HG03571 (cell line): ENCODE measurements around the gene DDAH2.
A peak's percentile ranks its signal among the peaks of the same experiment; 100 is the strongest.
"Not testable (repeated sequence)": the region's sequence is repeated elsewhere in the genome, so short reads cannot be mapped to it uniquely, and the experiment has no call there.

ENCODE experiments used
- ATAC-seq: cut with Tn5 transposase; IDR thresholded peaks from one replicate; pipeline ENCODE4 v1.9.1; 2021; ENCODE audit not compliant: unreplicated experiment

Gene DDAH2

DNA sequence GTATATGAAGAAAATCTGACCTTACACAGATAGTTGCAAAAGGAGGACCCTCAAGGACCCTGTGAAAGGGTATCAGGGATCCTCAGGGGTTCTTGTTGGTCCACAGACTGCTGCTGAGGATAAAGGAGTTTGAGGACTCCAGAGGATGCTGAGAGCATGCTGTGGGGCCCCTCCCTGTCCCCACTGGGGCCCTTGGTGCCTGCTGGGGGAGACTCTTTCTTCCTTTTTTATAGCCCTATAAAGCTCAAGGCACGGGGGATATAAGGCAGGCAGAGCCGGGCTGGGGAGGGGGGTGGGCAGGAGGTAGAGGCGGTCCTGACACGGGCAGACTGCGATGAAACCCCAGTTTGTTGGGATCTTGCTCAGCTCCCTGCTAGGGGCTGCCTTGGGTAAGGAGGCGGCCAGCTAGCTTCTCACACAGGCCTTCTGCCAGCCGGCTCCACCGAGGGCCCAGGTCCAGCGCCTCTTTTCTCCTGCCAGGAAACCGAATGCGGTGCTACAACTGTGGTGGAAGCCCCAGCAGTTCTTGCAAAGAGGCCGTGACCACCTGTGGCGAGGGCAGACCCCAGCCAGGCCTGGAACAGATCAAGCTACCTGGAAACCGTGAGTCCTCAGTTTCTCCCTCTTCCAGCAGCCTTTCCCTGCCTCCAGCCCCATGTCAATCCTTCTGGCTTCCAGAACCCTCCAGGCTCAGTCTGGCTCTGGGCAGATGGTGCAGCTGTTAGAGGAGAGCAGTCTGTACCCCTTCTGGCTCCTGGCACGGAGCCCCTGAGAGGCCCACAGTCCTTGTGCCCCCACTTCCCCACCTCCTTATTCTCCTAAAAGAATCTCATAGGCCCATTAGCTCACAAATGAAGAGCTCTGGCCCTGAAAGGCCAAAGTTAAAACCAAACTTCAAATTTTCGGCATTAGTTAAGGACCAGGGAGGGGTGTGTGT lies 13.8 kb downstream of the DDAH2 start, which contains the start of gene LY6G6D:
Gene LY6G6D, plus strand, starts transcription at position 327 of the 937 bp plus-strand sequence. Its CDS starts 8 bp downstream, at position 335.
- ATAC-seq = no peak

DNA sequence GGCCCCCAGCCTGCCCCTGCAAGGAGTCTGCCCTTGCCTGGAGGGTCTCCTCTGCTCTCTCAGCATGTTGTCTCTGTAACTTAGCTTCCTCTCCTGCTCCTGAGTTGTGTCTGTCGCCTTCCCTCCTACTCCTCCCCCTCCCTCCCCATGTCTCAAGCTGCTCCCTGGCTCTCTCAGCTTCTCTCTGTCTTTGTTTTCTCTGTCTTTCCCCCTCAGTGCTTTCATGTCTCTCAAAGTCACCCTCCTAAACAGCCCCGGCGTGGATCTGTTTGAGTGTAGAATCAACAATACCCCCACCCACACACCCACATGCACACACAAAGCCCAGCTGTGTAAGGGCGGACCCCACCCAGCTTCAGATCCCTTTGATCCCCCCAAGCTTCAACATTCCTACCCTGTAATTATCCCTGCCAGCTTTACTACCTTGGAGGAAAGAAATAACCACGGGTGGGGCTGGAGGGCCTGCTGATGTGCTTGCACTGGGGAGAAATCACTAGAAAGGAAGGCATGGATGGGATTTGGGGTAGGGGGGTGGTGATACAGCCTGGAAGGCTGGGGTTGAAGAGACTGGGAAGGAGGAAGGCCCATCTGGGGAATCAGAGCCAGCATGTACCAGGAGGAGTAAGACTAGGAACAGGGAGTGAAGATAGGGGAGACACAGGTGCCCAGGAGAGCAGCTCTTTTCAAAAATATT lies 15.0 kb downstream of the DDAH2 start:
- ATAC-seq = no peak

DNA sequence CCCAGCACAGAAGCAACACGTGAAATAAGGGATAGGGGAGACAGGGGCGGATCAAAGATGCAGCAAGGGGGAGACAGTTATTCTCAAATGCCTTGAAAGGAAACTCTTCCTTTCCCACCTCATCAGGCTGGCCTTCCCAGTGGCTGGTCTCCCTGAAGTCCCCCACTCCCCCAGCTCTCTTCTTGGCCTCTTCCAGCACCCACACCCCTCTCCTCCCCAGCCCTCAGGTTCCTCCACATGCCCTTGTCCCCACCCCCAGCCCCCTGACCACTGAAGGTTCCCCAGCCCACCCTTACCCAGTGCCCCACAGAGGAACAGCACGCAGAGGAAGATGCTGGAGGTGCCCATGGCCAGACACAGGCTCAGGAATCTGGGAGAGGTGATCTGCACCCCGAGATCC lies 15.6 kb downstream of the DDAH2 start:
- ATAC-seq = no peak

DNA sequence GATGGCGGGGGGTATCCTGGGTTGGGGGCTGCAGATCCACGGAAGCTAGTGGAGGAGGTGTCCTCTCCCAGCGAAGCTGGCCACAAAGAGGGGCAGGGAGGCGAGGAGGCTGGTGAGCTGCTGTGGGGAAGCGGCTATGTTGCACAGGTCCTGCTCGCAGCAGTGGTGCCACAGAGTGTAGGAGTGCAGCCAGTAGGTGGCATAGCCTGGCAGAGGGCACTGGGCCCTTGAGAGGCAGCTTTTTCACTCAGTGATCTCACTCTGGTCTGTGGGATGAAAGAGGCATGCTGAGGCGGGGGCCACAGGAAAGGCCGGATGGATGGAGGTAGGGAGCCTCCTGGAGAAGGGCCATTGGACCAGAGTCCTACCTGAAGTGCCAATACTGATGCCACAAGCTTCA lies 16.8 kb downstream of the DDAH2 start:
- ATAC-seq = no peak

DNA sequence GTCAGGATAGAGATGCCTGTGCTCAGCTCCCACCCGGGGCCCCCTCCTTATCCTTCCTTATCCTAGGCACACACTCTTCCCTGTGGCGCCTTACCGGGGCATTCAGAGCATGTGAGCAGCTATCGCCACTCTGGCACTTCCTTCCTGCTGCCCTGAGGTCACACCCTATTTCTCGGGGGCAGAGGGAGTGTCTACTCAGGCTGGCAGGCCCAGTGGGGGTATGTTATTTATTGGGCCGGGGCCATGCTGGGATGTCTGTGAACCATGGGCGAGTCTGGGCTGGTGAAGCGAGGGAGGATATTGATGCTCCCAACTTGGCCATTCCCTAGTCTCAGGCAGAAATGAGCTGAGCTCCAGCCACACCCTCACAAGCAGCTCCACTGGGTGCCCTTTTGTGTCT lies 17.9 kb downstream of the DDAH2 start:
- no peak for ATAC-seq

DNA sequence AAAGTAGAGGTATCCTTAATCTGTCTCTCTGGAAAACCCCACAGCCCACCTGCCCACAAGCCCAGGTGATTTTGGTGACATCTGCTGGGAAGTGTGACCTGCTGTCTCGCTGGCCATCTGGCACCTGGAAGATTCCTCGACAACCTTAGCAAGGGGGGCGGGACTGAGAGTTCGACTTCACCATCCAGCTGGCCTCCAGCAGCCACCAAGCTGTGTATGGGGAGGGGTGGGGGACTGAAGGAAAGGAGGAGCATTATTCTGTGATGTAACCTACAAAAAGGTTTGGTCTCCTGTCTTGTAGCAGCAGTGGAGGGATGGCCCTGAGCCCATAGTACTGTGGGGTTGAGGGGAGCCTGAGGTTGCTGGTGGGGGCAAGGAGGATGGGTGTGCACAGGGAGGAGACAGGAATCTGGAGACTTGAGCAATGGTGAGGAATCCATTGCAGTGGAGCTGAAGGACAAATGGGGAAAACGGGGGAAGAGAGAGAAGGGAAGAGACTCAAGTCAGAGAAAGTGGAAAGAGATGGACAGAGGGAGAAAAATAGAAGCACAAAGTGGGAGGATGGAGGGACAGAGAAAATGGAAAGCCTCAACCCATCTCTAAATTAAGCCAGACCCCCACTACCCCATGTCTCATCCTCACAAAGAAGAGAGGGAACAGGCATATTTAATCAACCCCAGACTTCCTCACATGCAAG lies 18.4 kb downstream of the DDAH2 start:
- no peak for ATAC-seq

DNA sequence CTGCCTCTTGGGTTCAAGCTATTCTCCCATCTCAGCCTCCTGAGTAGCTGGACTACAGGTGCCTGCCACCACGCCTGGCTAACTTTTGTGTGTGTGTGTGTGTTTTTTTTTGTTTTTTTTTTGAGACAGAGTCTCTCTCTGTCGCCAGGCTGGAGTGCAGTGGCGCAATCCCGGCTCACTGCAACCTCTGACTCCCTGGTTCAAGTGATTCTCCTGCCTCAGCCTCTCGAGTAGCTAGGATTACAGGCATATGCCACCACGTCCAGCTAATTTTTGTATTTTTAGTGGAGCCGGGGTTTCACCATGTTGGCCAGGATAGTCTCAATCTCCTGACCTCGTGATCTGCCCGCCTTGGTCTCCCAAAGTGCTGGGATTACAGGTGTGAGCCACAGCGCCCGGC lies 19.9 kb downstream of the DDAH2 start:
- not testable (repeated sequence) for ATAC-seq

DNA sequence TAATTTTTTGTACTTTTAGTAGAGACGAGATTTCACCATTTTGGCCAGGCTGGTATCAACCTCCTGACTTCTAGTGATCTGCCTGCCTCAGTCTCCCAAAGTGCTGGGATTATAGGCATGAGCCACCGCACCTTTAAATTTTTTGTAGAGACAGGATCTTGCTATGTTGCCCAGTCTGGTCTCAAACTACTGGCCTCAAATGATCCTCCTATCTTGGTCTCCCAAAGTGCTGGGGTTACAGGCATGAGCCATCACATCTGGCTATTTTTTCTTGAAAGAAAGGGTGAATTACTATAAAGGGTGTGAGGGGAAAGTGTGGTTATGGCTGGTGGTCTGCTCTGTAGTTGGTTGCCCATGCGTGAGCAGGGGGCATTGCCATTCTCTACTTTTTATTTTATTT lies 20.9 kb downstream of the DDAH2 start:
- ATAC-seq = no peak

DNA sequence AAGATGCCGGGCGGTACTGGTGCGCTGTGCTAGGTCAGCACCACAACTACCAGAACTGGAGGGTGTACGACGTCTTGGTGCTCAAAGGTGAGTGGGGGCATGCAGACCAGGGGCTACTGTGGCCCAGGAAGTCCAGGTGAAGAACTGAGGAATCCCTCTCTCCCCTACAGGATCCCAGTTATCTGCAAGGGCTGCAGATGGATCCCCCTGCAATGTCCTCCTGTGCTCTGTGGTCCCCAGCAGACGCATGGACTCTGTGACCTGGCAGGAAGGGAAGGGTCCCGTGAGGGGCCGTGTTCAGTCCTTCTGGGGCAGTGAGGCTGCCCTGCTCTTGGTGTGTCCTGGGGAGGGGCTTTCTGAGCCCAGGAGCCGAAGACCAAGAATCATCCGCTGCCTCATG lies 21.4 kb downstream of the DDAH2 start:
- ATAC-seq = no peak

DNA sequence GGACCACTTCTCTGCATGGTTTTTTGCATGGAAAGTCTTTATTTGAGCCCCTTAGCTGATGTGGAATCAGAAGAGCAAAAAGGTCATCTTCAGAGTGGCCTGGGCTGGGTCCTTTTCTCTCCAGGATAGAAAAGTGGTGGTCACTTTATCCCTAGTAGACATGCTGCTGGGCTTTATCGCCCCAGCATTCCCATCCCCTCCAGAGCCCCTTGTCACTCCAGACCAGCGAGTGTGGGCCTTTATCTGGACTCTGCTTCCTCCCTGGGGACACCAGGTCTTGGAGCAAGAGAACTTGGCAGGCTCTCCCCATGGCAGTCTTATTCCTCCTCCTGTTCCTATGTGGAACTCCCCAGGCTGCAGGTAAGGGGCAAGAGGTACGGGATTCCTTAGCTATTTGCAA lies 22.5 kb downstream of the DDAH2 start, which contains the start of gene LY6G6F:
Gene LY6G6F, plus strand, starts transcription at position 268 of the 400 bp plus-strand sequence. Its CDS starts 41 bp downstream, at position 309.
- no peak for ATAC-seq

DNA sequence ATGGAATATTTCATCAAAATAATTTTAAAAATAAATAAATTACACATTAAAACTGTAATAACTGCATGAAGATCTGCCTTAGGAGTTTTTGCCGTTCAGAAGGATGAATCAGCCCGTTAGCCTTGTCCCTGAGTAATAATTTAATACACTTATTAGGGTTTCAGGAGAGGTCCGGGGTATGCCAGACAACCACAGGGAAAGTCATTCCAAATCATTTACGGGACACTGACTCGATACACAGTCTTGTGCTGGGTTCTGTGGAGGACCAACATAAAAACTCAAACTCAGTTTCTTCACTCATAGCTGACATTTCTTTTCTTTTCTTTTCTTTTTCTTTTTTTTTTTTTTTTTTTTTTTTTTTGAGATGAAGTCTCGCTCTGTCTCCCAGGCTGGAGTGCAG lies 23.2 kb downstream of the DDAH2 start:
- no peak for ATAC-seq

DNA sequence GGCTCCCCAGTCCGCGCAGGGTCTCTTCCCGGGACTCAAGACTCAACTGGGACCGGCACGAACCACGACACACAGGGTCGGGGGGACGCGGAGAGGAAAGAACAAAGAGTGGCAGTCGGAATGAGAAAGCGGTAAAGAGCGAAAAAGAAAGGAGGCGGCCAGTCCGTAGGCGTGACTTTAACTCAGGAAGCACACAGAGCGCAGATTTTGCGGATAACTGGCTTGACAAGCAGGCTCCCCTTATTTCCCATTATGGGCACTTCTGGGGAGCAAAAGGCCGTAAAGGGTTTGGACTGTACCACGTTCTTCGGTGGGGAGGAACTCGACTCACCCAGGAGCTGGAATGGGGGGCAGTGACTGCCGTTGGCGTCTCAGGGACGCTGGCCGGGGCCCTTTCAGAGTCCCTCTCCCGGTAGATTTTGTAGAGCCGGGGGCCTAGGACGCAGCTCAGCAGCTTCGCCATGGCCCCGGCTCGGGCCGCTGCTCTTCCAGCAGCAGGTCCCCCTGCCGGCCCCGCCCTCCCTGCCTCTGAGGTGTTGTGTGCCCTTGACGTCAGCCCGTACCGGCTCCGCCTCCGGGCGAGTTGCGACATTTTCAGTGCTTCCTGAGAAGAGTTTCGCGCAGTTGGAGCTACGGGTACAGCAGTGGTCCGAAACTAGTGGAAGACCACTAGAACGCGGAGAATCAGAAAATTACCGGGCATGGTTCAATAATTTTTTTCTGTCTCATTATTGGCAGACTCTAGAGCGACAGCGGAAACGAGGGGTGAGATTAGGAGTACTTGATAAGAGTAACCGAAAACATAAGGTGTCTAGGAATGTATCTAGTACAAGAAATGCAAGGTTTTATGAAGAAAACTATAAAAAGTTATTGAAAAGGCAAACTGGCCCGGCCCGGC lies 26.0 kb downstream of the DDAH2 start, which contains the start of gene ABHD16A:
Gene ABHD16A, minus strand, starts transcription at position 506 of the 898 bp plus-strand sequence. Its CDS starts 43 bp downstream, at position 463.
- peak; percentile 86 for ATAC-seq

DNA sequence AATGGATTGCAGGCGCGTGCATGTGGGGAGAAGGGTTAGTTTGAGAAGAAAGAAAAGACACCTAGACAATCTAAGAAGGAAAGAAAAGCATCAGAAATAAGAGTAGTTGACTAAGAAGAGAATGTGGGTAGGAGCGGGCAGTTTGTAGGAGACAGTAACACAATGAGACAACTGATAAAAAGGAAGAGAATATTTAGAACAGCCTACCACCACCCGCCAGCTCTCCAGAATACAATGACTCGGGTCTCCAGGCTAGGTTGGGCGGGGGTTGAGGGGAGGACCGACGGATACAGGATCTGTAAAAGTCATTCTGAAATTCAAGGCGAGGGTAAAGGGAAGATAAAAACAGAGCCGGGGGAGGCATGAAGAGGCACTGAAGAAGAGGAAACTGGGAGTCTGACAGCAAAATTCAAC lies 26.7 kb downstream of the DDAH2 start:
- no peak for ATAC-seq

DNA sequence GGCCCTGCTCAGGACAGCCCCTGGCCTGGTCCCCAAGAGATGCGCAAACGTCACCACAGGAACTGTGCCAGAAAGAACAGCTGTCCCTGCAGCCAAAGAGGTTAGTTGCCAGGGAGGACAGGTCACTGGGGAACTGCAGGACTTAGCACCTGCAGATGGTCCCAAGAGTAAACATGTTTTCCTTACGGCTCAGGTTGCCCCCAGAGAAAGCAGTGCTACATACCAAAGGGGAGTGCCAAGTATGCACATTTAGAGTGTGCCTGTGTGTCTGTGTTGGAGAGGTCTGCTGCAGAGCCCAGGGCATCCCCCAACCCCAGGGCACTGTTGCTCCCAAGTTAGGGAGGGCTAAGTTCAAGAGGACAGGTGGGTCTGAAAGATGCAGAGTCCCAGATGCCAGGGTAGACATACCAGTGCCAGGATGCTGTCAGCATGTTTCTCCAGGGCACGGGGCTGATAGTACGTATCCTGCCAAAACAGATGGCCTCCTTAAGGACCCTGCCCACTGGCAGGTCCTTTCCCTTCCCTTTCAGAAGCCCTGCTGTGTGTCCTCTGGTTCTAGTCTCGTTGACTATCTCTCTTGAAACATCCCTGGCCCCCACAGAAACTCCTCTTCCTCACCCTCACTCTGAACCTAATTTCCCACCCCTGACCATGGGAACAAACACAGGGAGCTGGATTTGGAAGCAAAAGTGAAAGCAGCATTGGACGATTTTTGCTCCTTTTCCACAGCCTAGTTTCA lies 27.3 kb downstream of the DDAH2 start:
- no peak for ATAC-seq

DNA sequence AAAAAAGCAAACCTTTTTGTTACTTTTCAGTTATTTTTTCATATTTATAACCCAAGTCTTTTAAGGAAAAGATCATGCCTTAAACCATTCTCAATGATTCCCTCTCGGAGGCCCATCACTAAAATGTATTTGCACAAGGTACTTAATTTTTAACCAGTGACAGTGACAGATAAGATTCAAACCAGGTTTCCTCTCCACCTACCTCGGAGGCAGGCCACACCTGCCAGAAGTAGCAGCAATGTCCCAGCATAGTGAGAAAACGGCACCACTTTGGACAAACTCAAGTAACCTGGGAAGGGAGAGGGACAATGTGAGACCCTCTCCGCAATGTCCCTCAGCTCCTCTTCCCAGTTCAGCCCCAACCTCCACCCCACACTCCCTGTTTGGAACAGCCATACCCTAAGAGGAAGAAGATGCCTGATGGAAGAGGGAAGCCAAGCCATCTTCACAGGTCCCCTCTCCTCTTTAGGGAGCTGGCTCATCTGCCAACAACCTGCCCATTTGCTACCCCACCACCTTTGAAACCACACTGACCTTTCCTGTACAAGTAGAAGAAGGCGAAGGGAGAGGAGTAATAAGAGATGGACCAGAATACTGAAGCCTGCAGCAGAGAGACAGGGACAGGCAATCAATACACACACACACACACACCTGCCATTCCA lies 28.2 kb downstream of the DDAH2 start:
- no peak for ATAC-seq

DNA sequence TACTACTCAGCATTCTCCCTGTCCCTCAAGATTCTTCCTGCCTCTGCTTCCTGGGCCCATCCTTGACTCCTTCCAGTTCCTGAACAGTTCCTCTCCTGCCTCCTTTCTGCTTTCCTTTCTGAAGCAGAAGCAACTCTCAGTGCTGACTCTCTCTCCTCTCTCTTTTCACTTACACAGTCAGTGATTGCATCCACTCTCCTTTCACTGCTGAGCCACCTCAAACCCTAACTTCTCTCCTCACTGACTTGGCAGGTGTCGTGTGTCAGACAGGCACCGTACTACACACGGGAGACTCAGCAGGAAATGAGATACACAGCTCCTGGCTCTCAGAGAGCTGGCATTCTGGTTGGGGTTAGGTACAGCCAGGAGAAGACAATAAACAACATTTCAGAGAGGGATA lies 31.5 kb downstream of the DDAH2 start:
- ATAC-seq = no peak

DNA sequence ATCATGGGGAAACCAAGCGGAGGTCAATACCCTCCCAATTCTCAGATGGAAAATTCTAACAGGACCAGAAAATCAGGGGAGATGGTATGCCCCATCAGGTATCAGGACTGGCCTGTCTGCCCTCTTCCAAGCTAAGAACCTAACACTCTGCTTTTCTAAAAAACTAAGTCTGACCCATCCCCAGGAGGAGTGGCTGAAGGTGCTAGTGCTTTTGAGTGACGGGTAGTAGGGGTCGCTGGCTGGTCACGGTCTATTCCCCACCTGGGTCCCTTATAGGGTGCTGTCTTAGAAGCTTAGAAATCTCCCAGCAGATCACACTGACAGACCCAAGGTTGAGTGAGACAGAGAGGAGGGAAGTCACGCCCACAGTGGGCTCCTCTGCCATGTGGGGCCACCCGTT lies 35.6 kb downstream of the DDAH2 start:
- no peak for ATAC-seq

DNA sequence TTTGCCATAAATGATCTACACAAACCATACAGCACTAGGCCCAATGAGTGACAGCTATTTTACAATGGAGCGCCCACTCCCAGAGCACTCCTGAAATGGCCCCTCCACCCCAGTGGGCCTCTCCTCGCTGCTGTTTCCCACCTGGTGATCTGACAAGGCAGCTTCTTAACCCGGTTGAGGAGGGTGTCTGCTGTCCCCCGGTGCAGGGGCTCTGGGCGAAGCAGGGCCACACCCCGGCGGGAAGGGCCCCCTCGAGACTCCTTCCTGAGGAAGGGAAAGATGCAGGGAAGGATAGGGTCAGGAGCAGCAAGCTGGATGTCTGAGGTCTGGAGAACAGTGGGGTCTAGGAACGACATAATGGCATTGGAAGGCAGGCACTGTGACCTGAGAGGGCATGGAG lies 36.2 kb downstream of the DDAH2 start:
- no peak for ATAC-seq

DNA sequence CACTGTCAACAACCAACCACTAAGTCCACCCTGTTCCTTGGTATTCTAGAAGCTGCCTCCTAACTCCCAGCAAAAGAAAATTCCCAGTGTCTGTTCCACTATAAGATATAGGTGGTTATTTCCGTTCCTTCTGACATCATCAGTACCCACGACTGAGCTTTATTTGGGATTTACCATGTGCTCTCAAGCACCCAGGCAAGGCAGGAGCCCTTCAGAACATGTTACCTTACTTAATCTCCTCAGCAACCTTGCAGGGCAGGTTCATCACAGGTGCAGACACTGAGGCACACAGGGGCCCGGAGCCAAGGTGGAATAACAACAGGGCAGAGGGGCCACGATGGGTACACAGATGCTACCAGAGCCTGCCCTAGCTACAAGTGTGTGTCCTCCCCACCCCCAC lies 36.7 kb downstream of the DDAH2 start:
- no peak for ATAC-seq
